G401 (cell line): ENCODE data around the gene TMEM97. TPM values are rescaled to one million over a fixed set of nuclear protein-coding genes. Genes with fewer than 3 reads are reported as not detected.
"Not testable (repeated sequence)": the region's sequence is repeated elsewhere in the genome, so short reads cannot be mapped to it uniquely, and the experiment has no call there.

Experiments
- DNase-seq: peaks from one replicate; pipeline ENCODE4 v3.0.0-alpha.2; 2015; ENCODE audit warnings: low spot score
- in situ Hi-C: cut with HindIII; loops from 2 replicates; pipeline ENCODE4 v1.10.0; 2016; ENCODE audit warnings: low sequenced_read_pairs, mixed read lengths
- total RNA-seq: library from RNA; depleted of rRNA; stranded (reverse); fragments of >200 nt; shearing (Covaris generic); gene quantifications from 2 replicates; pipeline ENCODE4 v1.2.3, GENCODE V29; 2014

The TMEM97 gene
- total RNA-seq, 1 experiment from 2014 or later = 96.3 TPM

- in situ Hi-C loops = no loop called here
- no peak for DNase-seq
Measured at GRCh38 chr17:28334666-28335200, 15.7 kb downstream of the TMEM97 start.

GRCh38 chr17:28335201-28335958 lies 16.4 kb downstream of the TMEM97 start, which contains the start of the genes IFT20 and TNFAIP1:
IFT20 (minus strand) TSS chr17:28335472; CDS start chr17:28331985, 3,487 bp downstream.
TNFAIP1 (plus strand) TSS chr17:28335761; CDS start chr17:28339522, 3,761 bp downstream.
- in situ Hi-C loops = no loop called here

GRCh38 chr17:28335959-28336871 lies 17.2 kb downstream of the TMEM97 start:
- in situ Hi-C loops = no loop called here
- peak; percentile 60 for DNase-seq

More at GRCh38 chr17:28335201-28335958, 16.4 kb downstream of the TMEM97 start, which contains the start of the genes IFT20 and TNFAIP1:
- DNase-seq = peak; percentile 100

- DNase-seq = no peak
- in situ Hi-C loops = no loop called here
Measured at GRCh38 chr17:28338056-28338768, 19.2 kb downstream of the TMEM97 start.

GRCh38 chr17:28338769-28339212 lies 19.8 kb downstream of the TMEM97 start:
- DNase-seq, in situ Hi-C loops: not testable (repeated sequence)

- no peak for DNase-seq
- in situ Hi-C loops = no loop called here
Measured at GRCh38 chr17:28339431-28339830, 20.4 kb downstream of the TMEM97 start.

GRCh38 chr17:28340374-28340773 lies 21.4 kb downstream of the TMEM97 start:
- in situ Hi-C loops = no loop called here
- DNase-seq = no peak

- DNase-seq = no peak
- in situ Hi-C loops = no loop called here
Measured at GRCh38 chr17:28341516-28341915, 22.5 kb downstream of the TMEM97 start.

GRCh38 chr17:28342313-28342712 lies 23.3 kb downstream of the TMEM97 start:
- in situ Hi-C loops = no loop called here

GRCh38 chr17:28343491-28343932 lies 24.5 kb downstream of the TMEM97 start:
- in situ Hi-C loops = no loop called here
- no peak for DNase-seq

More at GRCh38 chr17:28342313-28342712, 23.3 kb downstream of the TMEM97 start:
- no peak for DNase-seq

GRCh38 chr17:28344011-28344410 lies 25.0 kb downstream of the TMEM97 start:
- no peak for DNase-seq
- in situ Hi-C loops = no loop called here

- in situ Hi-C loops = no loop called here
- no peak for DNase-seq
Measured at GRCh38 chr17:28344435-28344901, 25.5 kb downstream of the TMEM97 start.

GRCh38 chr17:28345419-28346198 lies 26.6 kb downstream of the TMEM97 start:
- in situ Hi-C loops = no loop called here
- no peak for DNase-seq

GRCh38 chr17:28346199-28346580 lies 27.2 kb downstream of the TMEM97 start:
- DNase-seq = no peak
- in situ Hi-C loops = no loop called here

- no peak for DNase-seq
- in situ Hi-C loops = no loop called here
Measured at GRCh38 chr17:28346746-28347246, 27.8 kb downstream of the TMEM97 start.

- no peak for DNase-seq
- in situ Hi-C loops = no loop called here
Measured at GRCh38 chr17:28347261-28347891, 28.4 kb downstream of the TMEM97 start.

GRCh38 chr17:28348979-28349378 lies 30.0 kb downstream of the TMEM97 start:
- no peak for DNase-seq
- in situ Hi-C loops = no loop called here
